HL-60/S4 treated with phorbol 12-myristate 13-acetate at 8.2 ng/mL for 4 days and 3 days (cell line): ENCODE results near the gene IFT43.
"Not testable (repeated sequence)": the region's sequence is repeated elsewhere in the genome, so short reads cannot be mapped to it uniquely, and the experiment has no call there.

Experiments
- in situ Hi-C: fragments of 300-500 bp; cut with MboI; formaldehyde crosslinking; loops from 2 replicates; pipeline ENCODE4 v1.15.0; 2022; ENCODE audit warnings: low sequenced_read_pairs

IFT43 gene

GRCh38 chr14:76007852-76008251 lies 22.3 kb downstream of the IFT43 start:
- in situ Hi-C loops, result no loop called here

- in situ Hi-C loops, result not testable (repeated sequence)
These were observed 24.1 kb downstream of the IFT43 start for GRCh38 chr14:76009627-76010026.

- in situ Hi-C loops, result no loop called here
These were observed 26.4 kb downstream of the IFT43 start for GRCh38 chr14:76011930-76012329.

- in situ Hi-C loops, result no loop called here
These were observed 26.8 kb downstream of the IFT43 start for GRCh38 chr14:76012354-76012753.

- in situ Hi-C loops, result no loop called here
These were observed 29.6 kb downstream of the IFT43 start for GRCh38 chr14:76015191-76015590.

- in situ Hi-C loops, result no loop called here
These were observed 30.1 kb downstream of the IFT43 start for GRCh38 chr14:76015668-76016067.

GRCh38 chr14:76019676-76020075 lies 34.1 kb downstream of the IFT43 start:
- in situ Hi-C loops, result no loop called here

GRCh38 chr14:76022991-76023390 lies 37.4 kb downstream of the IFT43 start:
- in situ Hi-C loops, result no loop called here

GRCh38 chr14:76023757-76024156 lies 38.2 kb downstream of the IFT43 start:
- in situ Hi-C loops, result no loop called here

GRCh38 chr14:76024211-76024907 lies 38.8 kb downstream of the IFT43 start:
- in situ Hi-C loops, result no loop called here

- in situ Hi-C loops, result no loop called here
These were observed 49.0 kb downstream of the IFT43 start for GRCh38 chr14:76034566-76034965.

GRCh38 chr14:76040704-76041103 lies 55.1 kb downstream of the IFT43 start:
- in situ Hi-C loops, result no loop called here

- in situ Hi-C loops, result no loop called here
These were observed 60.2 kb downstream of the IFT43 start for GRCh38 chr14:76045773-76046172.

GRCh38 chr14:76050250-76050649 lies 64.7 kb downstream of the IFT43 start:
- in situ Hi-C loops, result loop anchor here (25.0 kb wide), 1 partner anchor 337 kb away; the partner anchor contains the start of gene ESRRB

GRCh38 chr14:76050797-76051392 lies 65.3 kb downstream of the IFT43 start:
- in situ Hi-C loops, result loop anchor here (25.0 kb wide), 1 partner anchor 336 kb away; the partner anchor contains the start of gene ESRRB

GRCh38 chr14:76051717-76052465 lies 66.3 kb downstream of the IFT43 start:
- in situ Hi-C loops, result loop anchor here (25.0 kb wide), 1 partner anchor 335 kb away; the partner anchor contains the start of gene ESRRB

GRCh38 chr14:76053572-76054355 lies 68.2 kb downstream of the IFT43 start:
- in situ Hi-C loops, result loop anchor here (25.0 kb wide), 1 partner anchor 334 kb away; the partner anchor contains the start of gene ESRRB

GRCh38 chr14:76055330-76055729 lies 69.8 kb downstream of the IFT43 start:
- in situ Hi-C loops, result loop anchor here (25.0 kb wide), 1 partner anchor 332 kb away; the partner anchor contains the start of gene ESRRB

- in situ Hi-C loops, result loop anchor here (25.0 kb wide), 1 partner anchor 331 kb away; the partner anchor contains the start of gene ESRRB
These were observed 70.6 kb downstream of the IFT43 start for GRCh38 chr14:76056128-76056527.

- in situ Hi-C loops, result loop anchor here (25.0 kb wide), 1 partner anchor 329 kb away; the partner anchor contains the start of gene ESRRB
These were observed 72.4 kb downstream of the IFT43 start for GRCh38 chr14:76057914-76058313.
